ENCODE data around the gene WDFY2.

Gene WDFY2

GRCh38 chr13:51624207-51624606 lies 39.9 kb downstream of the WDFY2 start:
- H3K4me1 ChIP-seq (ENCODE audit: low read length), result peaks cover 13% of the 10 kb centered on the region
- H3K79me2 ChIP-seq (ENCODE audit: low read length), result peaks cover 13% of the 10 kb centered on the region
- H3K9me3 ChIP-seq (ENCODE audit: insufficient read depth, low read length), result no peaks in the 10 kb centered on the region
- no peak overlapping the region for H2AFZ ChIP-seq (ENCODE audit: low read depth, low read length)
- H3K27ac ChIP-seq (ENCODE audit: low read length), result no peak overlapping the region
- H3K4me3 ChIP-seq (ENCODE audit: low read length), result no peak overlapping the region
- no peaks in the 10 kb centered on the region for H3K27me3 ChIP-seq (ENCODE audit: low read depth, low read length)
- 0 out of 2 replicates have a peak, but pooled peaks cover 4% of the 10 kb centered on the region for H4K20me1 ChIP-seq (ENCODE audit: insufficient read depth, low read length)
- peak overlapping the region; percentile 46; the same call in 1 of the 2 replicates for H3K4me2 ChIP-seq (ENCODE audit: low read length)
- no peak overlapping the region for H3K9ac ChIP-seq (ENCODE audit: low read length)
- no peaks in the 10 kb centered on the region for H3K36me3 ChIP-seq (replicated peaks; ENCODE audit: low read depth, low read length)
- TF ChIP-seq EZH2phosphoT487 (IDR thresholded peaks at IDR 0.05; ENCODE audit: low read depth) (no peak), CTCF (IDR thresholded peaks at IDR 0.05; ENCODE audit: low read depth, low read length) (no peak)

GRCh38 chr13:51624695-51625345 lies 40.6 kb downstream of the WDFY2 start:
- Histone ChIP-seq H3K4me2 (ENCODE audit: low read length) (peak overlapping the region; percentile 46), H3K27ac (ENCODE audit: low read length) (no peak overlapping the region), H2AFZ (ENCODE audit: low read depth, low read length) (no peak overlapping the region), H4K20me1 (ENCODE audit: insufficient read depth, low read length) (0 out of 2 replicates have a peak, but pooled peaks cover 4% of the 10 kb centered on the region), H3K79me2 (ENCODE audit: low read length) (peaks cover 13% of the 10 kb centered on the region), H3K4me1 (ENCODE audit: low read length) (peaks cover 13% of the 10 kb centered on the region), H3K4me3 (ENCODE audit: low read length) (no peak overlapping the region), H3K9me3 (ENCODE audit: insufficient read depth, low read length) (no peaks in the 10 kb centered on the region), H3K9ac (ENCODE audit: low read length) (no peak overlapping the region), H3K27me3 (ENCODE audit: low read depth, low read length) (no peaks in the 10 kb centered on the region), H3K36me3 (replicated peaks; ENCODE audit: low read depth, low read length) (no peaks in the 10 kb centered on the region)
- TF ChIP-seq CTCF (IDR thresholded peaks at IDR 0.05; ENCODE audit: low read depth, low read length), result no peak
- no peak for TF ChIP-seq EZH2phosphoT487 (IDR thresholded peaks at IDR 0.05; ENCODE audit: low read depth)

- Histone ChIP-seq H3K4me3 (ENCODE audit: low read length) (no peak overlapping the region), H3K9ac (ENCODE audit: low read length) (no peak overlapping the region), H3K36me3 (replicated peaks; ENCODE audit: low read depth, low read length) (no peaks in the 10 kb centered on the region), H3K4me1 (ENCODE audit: low read length) (peaks cover 13% of the 10 kb centered on the region), H4K20me1 (ENCODE audit: insufficient read depth, low read length) (0 out of 2 replicates have a peak, but pooled peaks cover 4% of the 10 kb centered on the region), H2AFZ (ENCODE audit: low read depth, low read length) (no peak overlapping the region), H3K4me2 (ENCODE audit: low read length) (no peak overlapping the region), H3K9me3 (ENCODE audit: insufficient read depth, low read length) (no peaks in the 10 kb centered on the region), H3K79me2 (ENCODE audit: low read length) (peaks cover 13% of the 10 kb centered on the region), H3K27me3 (ENCODE audit: low read depth, low read length) (no peaks in the 10 kb centered on the region), H3K27ac (ENCODE audit: low read length) (no peak overlapping the region)
- TF ChIP-seq EZH2phosphoT487 (IDR thresholded peaks at IDR 0.05; ENCODE audit: low read depth) (no peak), CTCF (IDR thresholded peaks at IDR 0.05; ENCODE audit: low read depth, low read length) (no peak)
Observed at GRCh38 chr13:51625555-51626345, 41.5 kb downstream of the WDFY2 start.

GRCh38 chr13:51626749-51627148 lies 42.5 kb downstream of the WDFY2 start:
- H3K9ac ChIP-seq (ENCODE audit: low read length), result no peak overlapping the region
- H3K4me2 ChIP-seq (ENCODE audit: low read length), result no peak overlapping the region
- no peak overlapping the region for H3K4me3 ChIP-seq (ENCODE audit: low read length)
- no peaks in the 10 kb centered on the region for H3K36me3 ChIP-seq (replicated peaks; ENCODE audit: low read depth, low read length)
- H3K27ac ChIP-seq (ENCODE audit: low read length), result no peak overlapping the region
- no peaks in the 10 kb centered on the region for H3K27me3 ChIP-seq (ENCODE audit: low read depth, low read length)
- 0 out of 2 replicates have a peak, but pooled peaks cover 4% of the 10 kb centered on the region for H4K20me1 ChIP-seq (ENCODE audit: insufficient read depth, low read length)
- H3K79me2 ChIP-seq (ENCODE audit: low read length), result peaks cover 13% of the 10 kb centered on the region
- no peaks in the 10 kb centered on the region for H3K9me3 ChIP-seq (ENCODE audit: insufficient read depth, low read length)
- H3K4me1 ChIP-seq (ENCODE audit: low read length), result peaks cover 13% of the 10 kb centered on the region
- TF ChIP-seq EZH2phosphoT487 (IDR thresholded peaks at IDR 0.05; ENCODE audit: low read depth) (no peak), CTCF (IDR thresholded peaks at IDR 0.05; ENCODE audit: low read depth, low read length) (no peak)
- H2AFZ ChIP-seq (ENCODE audit: low read depth, low read length), result no peak overlapping the region
